C4-2B (cell line): Measurements from ENCODE around the gene TBC1D32.

Experiments used
- CTCF ChIP-seq: fragments of 450-650 bp; conservative IDR thresholded peaks from 2 replicates; pipeline ENCODE4 v1.5.1; 2017; ENCODE audit warnings: mild to moderate bottlenecking
- ZFX ChIP-seq: fragments of 450-650 bp; IDR thresholded peaks from 2 replicates; pipeline ENCODE4 v1.6.1; 2017

- TF ChIP-seq CTCF (no peak), ZFX (no peak)
Measured at GRCh38 chr6:121187833-121188200, 146.5 kb downstream of the TBC1D32 start.
